Testis (tissue), 3 donors: Measurements from ENCODE around the gene AGO1. TPM values are rescaled to one million over a fixed set of nuclear protein-coding genes. Genes with fewer than 3 reads are reported as not detected.
A peak's percentile ranks its signal among the peaks of the same experiment; 100 is the strongest.

ENCODE experiments used
- DNase-seq: peaks from one replicate; pipeline ENCODE4 v3.0.0-alpha.2; 2019
- H3K27ac ChIP-seq, 2 donors: fragments of 200-600 bp; sonication (generic); one replicate each; pipeline ENCODE4 v1.5.1; 2019
- H3K27me3 ChIP-seq: fragments of 200-600 bp; sonication (generic); one replicate; pipeline ENCODE4 v1.5.1; 2019
- H3K36me3 ChIP-seq: fragments of 200-600 bp; sonication (generic); one replicate; pipeline ENCODE4 v1.5.1; 2017; ENCODE audit warnings: low read depth; ENCODE audit errors: missing control alignments
- H3K4me1 ChIP-seq: fragments of 200-600 bp; sonication (generic); one replicate; pipeline ENCODE4 v1.5.1; 2019
- H3K4me3 ChIP-seq, 2 donors: fragments of 200-600 bp; sonication (generic); one replicate each; pipeline ENCODE4 v1.5.1; 2017 to 2019
- H3K9me3 ChIP-seq: fragments of 200-600 bp; sonication (generic); one replicate; pipeline ENCODE4 v1.5.1; 2017
- CTCF ChIP-seq, 3 experiments: fragments of 450-650 bp in 2 of 3; fragments of 200-600 bp in 1 of 3; sonication (generic) in 1 of 3; IDR thresholded peaks; one replicate each; pipeline ENCODE4 v1.5.1; 2016 to 2019; ENCODE audit warnings: antibody characterized with exemption in 3 of 3, mild to moderate bottlenecking in 2 of 3, moderate library complexity in 1 of 3
- POLR2A ChIP-seq: fragments of 450-650 bp; IDR thresholded peaks from one replicate; pipeline ENCODE4 v1.6.1; 2017; ENCODE audit warnings: antibody characterized with exemption, mild to moderate bottlenecking, moderate library complexity
- WGBS, 2 donors: methylation state at CpG; one replicate each; pipeline ENCODE4 v1.1.5; 2018; 5-methylcytosine and 5-hydroxymethylcytosine counted together
- intact Hi-C: fragments of 100-400 bp; cut with DNase I; formaldehyde crosslinking; loops from one replicate; pipeline ENCODE4 v1.15.1; 2023; ENCODE audit warnings: low total_unique reads
- polyA plus RNA-seq: library from polyadenylated mRNA; stranded (reverse); fragments of 350-450 nt; fragmentation: Illumina TruSeq; extraction: RNeasy Lipid Tissue Mini Kit (QIAGEN cat#74804); gene quantifications from one replicate; pipeline ENCODE4 v1.2.3, GENCODE V29; 2014; ENCODE audit warnings: low read depth, low replicate concordance; ENCODE audit not compliant: insufficient read depth
- total RNA-seq, 2 donors: library from RNA; depleted of rRNA; stranded (reverse); fragments of >200 nt; gene quantifications; one replicate each; pipeline ENCODE4 v1.2.3, GENCODE V29; 2016

AGO1 gene
- total and polyA plus RNA-seq, 3 donors from 2014 or later = 11.5 to 41.9 (median 32.3) TPM

- intact Hi-C loops = no loop called here
- H3K4me3 ChIP-seq = peak overlapping the region; percentile 82 to 95
- 0 to 1% methylated on average over 14 to 15 of the region's 29 CpGs for WGBS, 2 donors
- DNase-seq = peak; percentile 57
- H3K4me1 ChIP-seq = peaks cover 33% of the 10 kb centered on the region
- no peak for TF ChIP-seq CTCF (IDR thresholded peaks at IDR 0.05)
- TF ChIP-seq POLR2A = no peak
- no peaks in the 10 kb centered on the region for H3K36me3 ChIP-seq
- no peaks in the 10 kb centered on the region for H3K27me3 ChIP-seq
- H3K9me3 ChIP-seq = no peaks in the 10 kb centered on the region
- peak overlapping the region; percentile 75 to 80 for H3K27ac ChIP-seq
Measured at GRCh38 chr1:35883635-35884101, 659 bp downstream of the AGO1 start.

GRCh38 chr1:35884934-35885333 lies 1.9 kb downstream of the AGO1 start:
- intact Hi-C loops = no loop called here
- H3K9me3 ChIP-seq = no peaks in the 10 kb centered on the region
- no peaks in the 10 kb centered on the region for H3K27me3 ChIP-seq
- no peak overlapping the region for H3K27ac ChIP-seq
- DNase-seq = no peak
- WGBS, 2 donors = 39% methylated on average over 2 of the region's 2 CpGs
- H3K4me3 ChIP-seq = no peak overlapping the region
- H3K4me1 ChIP-seq = peaks cover 33% of the 10 kb centered on the region
- no peak for TF ChIP-seq POLR2A
- H3K36me3 ChIP-seq = no peaks in the 10 kb centered on the region

- intact Hi-C loops = no loop called here
- Histone ChIP-seq H3K4me1 (peaks cover 33% of the 10 kb centered on the region), H3K27me3 (no peaks in the 10 kb centered on the region), H3K9me3 (no peaks in the 10 kb centered on the region), H3K27ac (no peak overlapping the region), H3K36me3 (no peaks in the 10 kb centered on the region), H3K4me3 (no peak overlapping the region)
- peak; percentile 22 for DNase-seq
- 57 to 65% methylated on average over 3 to 4 of the region's 4 CpGs for WGBS, 2 donors
- TF ChIP-seq CTCF (IDR thresholded peaks at IDR 0.05) = no peak
- no peak for TF ChIP-seq POLR2A
Measured at GRCh38 chr1:35885961-35886558, 3.1 kb downstream of the AGO1 start.

- Histone ChIP-seq H3K27ac (no peak overlapping the region), H3K9me3 (no peaks in the 10 kb centered on the region), H3K36me3 (no peaks in the 10 kb centered on the region), H3K27me3 (no peaks in the 10 kb centered on the region), H3K4me1 (peaks cover 33% of the 10 kb centered on the region), H3K4me3 (no peak overlapping the region)
- WGBS, 2 donors = 45 to 68% methylated on average over 3 of the region's 3 CpGs
- DNase-seq = no peak
- no peak for TF ChIP-seq POLR2A
- TF ChIP-seq CTCF (IDR thresholded peaks at IDR 0.05) = no peak
- intact Hi-C loops = no loop called here
Measured at GRCh38 chr1:35886577-35887431, 3.8 kb downstream of the AGO1 start.

- intact Hi-C loops = no loop called here
- H3K9me3 ChIP-seq = no peaks in the 10 kb centered on the region
- H3K27me3 ChIP-seq = no peaks in the 10 kb centered on the region
- H3K4me1 ChIP-seq = peaks cover 33% of the 10 kb centered on the region
- 65 to 70% methylated on average over 2 of the region's 2 CpGs for WGBS, 2 donors
- no peaks in the 10 kb centered on the region for H3K36me3 ChIP-seq
- no peak overlapping the region for H3K4me3 ChIP-seq
- no peak overlapping the region for H3K27ac ChIP-seq
- no peak for DNase-seq
- TF ChIP-seq POLR2A (no peak), CTCF (IDR thresholded peaks at IDR 0.05) (no peak)
Measured at GRCh38 chr1:35887508-35887907, 4.5 kb downstream of the AGO1 start.
